Measurements from ENCODE around the gene DPT. TPM values are rescaled to one million over a fixed set of nuclear protein-coding genes. Genes with fewer than 3 reads are reported as not detected.

DPT gene
- polyA plus RNA-seq, 1 experiment, result not detected

DNA sequence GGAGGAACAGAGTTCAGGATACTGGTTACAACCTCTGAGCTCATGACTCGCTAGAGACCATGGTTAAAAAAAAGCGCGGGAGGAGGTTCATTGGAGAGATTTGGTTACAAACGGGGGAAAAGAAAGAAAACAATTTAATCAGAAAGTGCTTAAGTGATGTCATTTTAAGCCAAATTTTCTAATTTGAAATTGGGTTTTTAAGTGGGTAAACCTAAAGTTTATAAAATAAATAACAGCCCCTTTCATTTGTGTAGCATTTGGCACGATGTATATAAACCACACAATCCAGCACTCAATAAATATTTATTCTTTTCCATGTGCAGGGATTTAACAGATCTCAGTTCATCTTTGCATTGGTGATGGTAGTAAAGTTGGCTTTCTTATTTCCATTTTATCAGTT, 7.0 kb upstream of the DPT start:
- no peak overlapping the region for H3K27ac ChIP-seq (ENCODE audit: low read depth, low read length)
- ChIA-PET CTCF (no interaction called here), POLR2A (no interaction called here)
- H3K9me3 ChIP-seq (ENCODE audit: control insufficient read depth, insufficient read depth, low read length), result no peaks in the 10 kb centered on the region
- H3K27me3 ChIP-seq (ENCODE audit: control insufficient read depth, insufficient read depth, low read length), result no peaks in the 10 kb centered on the region
- DNase-seq (ENCODE audit: low read depth, low spot score), result no peak
- H3K4me3 ChIP-seq (ENCODE audit: low read depth, low read length), result no peak overlapping the region
- TF ChIP-seq, protein P1, sequence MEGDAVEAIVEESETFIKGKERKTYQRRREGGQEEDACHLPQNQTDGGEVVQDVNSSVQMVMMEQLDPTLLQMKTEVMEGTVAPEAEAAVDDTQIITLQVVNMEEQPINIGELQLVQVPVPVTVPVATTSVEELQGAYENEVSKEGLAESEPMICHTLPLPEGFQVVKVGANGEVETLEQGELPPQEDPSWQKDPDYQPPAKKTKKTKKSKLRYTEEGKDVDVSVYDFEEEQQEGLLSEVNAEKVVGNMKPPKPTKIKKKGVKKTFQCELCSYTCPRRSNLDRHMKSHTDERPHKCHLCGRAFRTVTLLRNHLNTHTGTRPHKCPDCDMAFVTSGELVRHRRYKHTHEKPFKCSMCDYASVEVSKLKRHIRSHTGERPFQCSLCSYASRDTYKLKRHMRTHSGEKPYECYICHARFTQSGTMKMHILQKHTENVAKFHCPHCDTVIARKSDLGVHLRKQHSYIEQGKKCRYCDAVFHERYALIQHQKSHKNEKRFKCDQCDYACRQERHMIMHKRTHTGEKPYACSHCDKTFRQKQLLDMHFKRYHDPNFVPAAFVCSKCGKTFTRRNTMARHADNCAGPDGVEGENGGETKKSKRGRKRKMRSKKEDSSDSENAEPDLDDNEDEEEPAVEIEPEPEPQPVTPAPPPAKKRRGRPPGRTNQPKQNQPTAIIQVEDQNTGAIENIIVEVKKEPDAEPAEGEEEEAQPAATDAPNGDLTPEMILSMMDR (IDR thresholded peaks at IDR 0.05; ENCODE audit: low read depth, low read length), result no peak

DNA sequence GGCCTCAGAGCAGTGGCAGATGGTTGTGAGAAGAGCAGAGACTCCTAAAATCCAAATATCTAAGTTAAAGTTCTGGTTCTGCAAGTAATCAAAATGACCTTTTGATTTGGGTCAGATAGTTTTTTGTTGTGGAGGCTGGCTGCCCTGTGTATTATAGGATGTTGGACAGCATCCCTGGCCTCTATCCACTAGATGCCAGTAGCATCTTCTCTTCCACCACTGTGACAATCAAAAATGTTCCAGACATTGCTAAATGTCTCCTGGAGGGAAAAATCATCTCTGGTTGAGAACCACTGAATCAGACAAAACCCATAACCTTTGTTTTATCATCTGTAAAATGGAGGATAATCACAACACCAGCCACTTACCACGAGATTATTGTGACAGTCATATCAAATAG, 5.9 kb upstream of the DPT start:
- ChIA-PET POLR2A (no interaction called here), CTCF (no interaction called here)
- TF ChIP-seq, protein P1 (IDR thresholded peaks at IDR 0.05; ENCODE audit: low read depth, low read length), result no peak
- Histone ChIP-seq H3K27ac (ENCODE audit: low read depth, low read length) (no peak overlapping the region), H3K27me3 (ENCODE audit: control insufficient read depth, insufficient read depth, low read length) (no peaks in the 10 kb centered on the region), H3K4me3 (ENCODE audit: low read depth, low read length) (no peak overlapping the region), H3K9me3 (ENCODE audit: control insufficient read depth, insufficient read depth, low read length) (no peaks in the 10 kb centered on the region)
- DNase-seq (ENCODE audit: low read depth, low spot score), result no peak

DNA sequence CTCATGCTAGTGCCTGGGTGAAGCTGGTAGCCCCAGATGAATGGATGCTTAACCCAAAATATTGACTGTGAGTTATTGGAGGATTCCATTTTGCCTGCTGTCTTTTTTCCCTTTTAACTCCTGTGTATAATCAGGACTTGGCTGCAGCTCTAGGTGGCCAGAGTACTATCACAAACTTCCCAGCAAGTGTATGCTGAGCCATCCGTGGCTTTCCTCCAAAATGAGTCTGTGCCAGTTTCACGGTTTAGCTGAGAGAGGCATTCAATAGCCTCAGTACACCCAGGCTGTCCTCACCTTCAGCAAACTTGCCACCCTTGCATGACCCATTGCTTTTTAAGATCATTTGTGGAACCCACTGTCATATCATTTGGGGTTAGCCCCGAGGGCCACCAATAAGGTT, 5.3 kb upstream of the DPT start:
- POLR2A ChIA-PET, result no interaction called here
- CTCF ChIA-PET, result no interaction called here
- no peak for DNase-seq (ENCODE audit: low read depth, low spot score)

DNA sequence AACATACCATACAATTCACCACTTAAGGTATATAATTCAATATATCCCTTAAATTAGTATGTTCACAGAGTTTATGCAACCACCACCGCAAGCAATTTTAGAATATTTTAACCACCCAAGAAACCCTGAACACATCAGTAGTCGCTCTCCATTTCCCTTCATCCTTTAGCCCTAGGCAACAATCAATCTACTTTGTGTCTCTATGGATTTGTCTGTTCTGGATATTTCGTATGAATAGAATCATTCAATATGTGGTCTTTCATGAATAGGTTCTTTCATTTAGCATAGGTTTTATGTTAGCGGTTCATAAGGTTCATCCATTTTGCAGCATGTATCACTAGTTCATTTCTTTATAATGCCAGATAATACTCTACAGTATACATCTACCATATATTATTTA, 4.2 kb upstream of the DPT start:
- Histone ChIP-seq H3K4me3 (ENCODE audit: low read depth, low read length) (no peak overlapping the region), H3K9me3 (ENCODE audit: control insufficient read depth, insufficient read depth, low read length) (no peaks in the 10 kb centered on the region), H3K27me3 (ENCODE audit: control insufficient read depth, insufficient read depth, low read length) (no peaks in the 10 kb centered on the region), H3K27ac (ENCODE audit: low read depth, low read length) (no peak overlapping the region)
- CTCF ChIA-PET, result no interaction called here
- no peak for DNase-seq (ENCODE audit: low read depth, low spot score)
- TF ChIP-seq, protein P1 (IDR thresholded peaks at IDR 0.05; ENCODE audit: low read depth, low read length), result no peak
- POLR2A ChIA-PET, result no interaction called here

More for the DNA sequence above, 5.3 kb upstream of the DPT start:
- Histone ChIP-seq H3K9me3 (ENCODE audit: control insufficient read depth, insufficient read depth, low read length) (no peaks in the 10 kb centered on the region), H3K27me3 (ENCODE audit: control insufficient read depth, insufficient read depth, low read length) (no peaks in the 10 kb centered on the region), H3K4me3 (ENCODE audit: low read depth, low read length) (no peak overlapping the region), H3K27ac (ENCODE audit: low read depth, low read length) (no peak overlapping the region)
- TF ChIP-seq, protein P1 (IDR thresholded peaks at IDR 0.05; ENCODE audit: low read depth, low read length), result no peak

DNA sequence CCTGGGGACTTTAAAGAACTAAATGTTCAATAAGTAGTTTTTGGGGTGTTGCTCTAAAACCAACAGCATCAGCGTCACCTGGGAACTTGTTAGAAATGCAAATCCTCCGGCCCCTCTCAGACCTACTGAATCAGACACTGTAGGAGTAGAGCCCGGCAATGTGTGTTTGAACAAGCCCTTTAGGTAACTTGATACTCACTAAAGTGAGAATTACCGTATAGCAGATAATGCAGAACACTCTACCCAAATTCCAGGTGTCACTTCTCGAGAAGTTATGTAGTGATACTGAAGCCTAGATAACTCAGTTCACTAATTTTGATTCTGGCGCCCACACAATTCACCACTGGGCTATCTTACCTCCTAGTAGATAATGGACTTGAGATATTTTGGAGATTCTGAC, 3.7 kb upstream of the DPT start:
- ChIA-PET CTCF (no interaction called here), POLR2A (no interaction called here)

More for the DNA sequence above, 3.7 kb upstream of the DPT start:
- TF ChIP-seq, protein P1 (IDR thresholded peaks at IDR 0.05; ENCODE audit: low read depth, low read length), result no peak
- Histone ChIP-seq H3K9me3 (ENCODE audit: control insufficient read depth, insufficient read depth, low read length) (no peaks in the 10 kb centered on the region), H3K27me3 (ENCODE audit: control insufficient read depth, insufficient read depth, low read length) (no peaks in the 10 kb centered on the region), H3K27ac (ENCODE audit: low read depth, low read length) (no peak overlapping the region), H3K4me3 (ENCODE audit: low read depth, low read length) (no peak overlapping the region)
- DNase-seq (ENCODE audit: low read depth, low spot score), result no peak
